Activated T-cell treated with anti-CD3 and anti-CD28 coated beads, Interleukin-2, amount 50 U/mL, for 4 hours (primary cell): ENCODE data around the gene MAZ. TPM values are rescaled to one million over a fixed set of nuclear protein-coding genes. Genes with fewer than 3 reads are reported as not detected.

ENCODE experiments used
- ATAC-seq, 2 donors: fragments of 200-7000 bp; cut with Tn5 transposase; one replicate each; pipeline ENCODE4 v1.10.0; 2021
- DNase-seq: peaks from one replicate; pipeline ENCODE4 v3.0.0-alpha.2; 2020
- H3K27me3 Mint-ChIP-seq: one replicate; pipeline ENCODE4 v1.8.0; 2021; ENCODE audit warnings: low read depth, mixed read lengths
- H3K36me3 Mint-ChIP-seq: one replicate; pipeline ENCODE4 v1.8.0; 2022; ENCODE audit warnings: mixed read lengths; ENCODE audit not compliant: insufficient read depth
- H3K4me1 Mint-ChIP-seq: one replicate; pipeline ENCODE4 v1.8.0; 2021; ENCODE audit warnings: low read depth, mixed read lengths
- H3K4me3 Mint-ChIP-seq: one replicate; pipeline ENCODE4 v1.8.0; 2021; ENCODE audit warnings: mild to moderate bottlenecking, moderate library complexity, mixed read lengths
- H3K9me3 Mint-ChIP-seq: one replicate; pipeline ENCODE4 v1.8.0; 2021; ENCODE audit warnings: mixed read lengths
- total RNA-seq, 3 donors: library from RNA; stranded (reverse); gene quantifications; one replicate each; pipeline ENCODE4 v1.2.1, GENCODE V29; 2021

Gene MAZ
- total RNA-seq, 3 donors from 2014 or later = 321 to 471 (median 409) TPM

- Mint-ChIP-seq H3K27me3 (no peaks in the 10 kb centered on the region), H3K36me3 (peaks cover 15% of the 10 kb centered on the region), H3K4me3 (no peak overlapping the region), H3K4me1 (peaks cover 19% of the 10 kb centered on the region), H3K9me3 (no peaks in the 10 kb centered on the region)
- DNase-seq = no peak
- ATAC-seq = no peak
Measured at GRCh38 chr16:29860218-29860617, 53.9 kb downstream of the MAZ start.

Other genes starting within 250 kb of the MAZ start
- 10 to 100 TPM; 37.5 to 41.0 (median 39.9) TPM for gene SPN, start 143.3 kb upstream of the MAZ start, total RNA-seq
- gene QPRT, start 127.3 kb upstream of the MAZ start, total RNA-seq = 1 to 10 TPM; 1.9 to 3.0 (median 2.1) TPM
- 1 to 10 TPM; 6.8 to 8.8 (median 7.2) TPM for gene C16orf54, start 60.5 kb upstream of the MAZ start, total RNA-seq
- gene ZG16, start 28.3 kb upstream of the MAZ start, total RNA-seq = under 1 TPM in 1 of 3 donors, not detected in 2; 0.05 TPM
- 10 to 100 TPM; 73.5 to 82.2 (median 79.7) TPM for gene KIF22, start 15.8 kb upstream of the MAZ start, total RNA-seq
- gene PRRT2, start 5.7 kb downstream of the MAZ start, total RNA-seq = 1 to 10 TPM in 1 of 3 donors, under 1 TPM in 2; 0.34 to 1.6 (median 0.76) TPM
- gene PAGR1, start 9.6 kb downstream of the MAZ start, total RNA-seq = 10 to 100 TPM; 35.2 to 40.9 (median 40.7) TPM
- 10 to 100 TPM; 80.6 to 86.4 (median 85.8) TPM for gene MVP, start 13.9 kb downstream of the MAZ start, total RNA-seq
- 10 to 100 TPM; 56.7 to 61.0 (median 59.7) TPM for gene CDIPT, start 56.7 kb downstream of the MAZ start, total RNA-seq
- under 1 TPM in 2 of 3 donors, not detected in 1; 0.18 to 0.33 TPM for gene SEZ6L2, start 93.0 kb downstream of the MAZ start, total RNA-seq
- 1 to 10 TPM; 2.1 to 3.4 (median 3.2) TPM for gene ASPHD1, start 94.0 kb downstream of the MAZ start, total RNA-seq
- 10 to 100 TPM; 42.7 to 45.4 (median 44.1) TPM for gene KCTD13, start 119.7 kb downstream of the MAZ start, total RNA-seq
- gene TMEM219, start 155.6 kb downstream of the MAZ start, total RNA-seq = 10 to 100 TPM; 19.3 to 30.8 (median 27.7) TPM
- gene TAOK2, start 167.3 kb downstream of the MAZ start, total RNA-seq = 10 to 100 TPM; 34.9 to 37.9 (median 37.8) TPM
- 10 to 100 TPM; 43.4 to 52.5 (median 50.7) TPM for gene HIRIP3, start 189.1 kb downstream of the MAZ start, total RNA-seq
- 100 to 1,000 TPM; 103 to 113 (median 112) TPM for gene INO80E, start 189.7 kb downstream of the MAZ start, total RNA-seq
- gene DOC2A, start 204.5 kb downstream of the MAZ start, total RNA-seq = 1 to 10 TPM in 2 of 3 donors, under 1 TPM in 1; 0.49 to 2.5 (median 1.1) TPM
- not detected for gene C16orf92, start 216.7 kb downstream of the MAZ start, total RNA-seq
- under 1 TPM; 0.22 to 0.33 (median 0.32) TPM for gene TLCD3B, start 224.7 kb downstream of the MAZ start, total RNA-seq